ENCODE data around the gene ADGRL3. TPM values are rescaled to one million over a fixed set of nuclear protein-coding genes. Genes with fewer than 3 reads are reported as not detected.
"Not testable (repeated sequence)": the region's sequence is repeated elsewhere in the genome, so short reads cannot be mapped to it uniquely, and the experiment has no call there.

Gene ADGRL3
- total RNA-seq, 1 donor from 2014 or later: 31.3 TPM

DNA sequence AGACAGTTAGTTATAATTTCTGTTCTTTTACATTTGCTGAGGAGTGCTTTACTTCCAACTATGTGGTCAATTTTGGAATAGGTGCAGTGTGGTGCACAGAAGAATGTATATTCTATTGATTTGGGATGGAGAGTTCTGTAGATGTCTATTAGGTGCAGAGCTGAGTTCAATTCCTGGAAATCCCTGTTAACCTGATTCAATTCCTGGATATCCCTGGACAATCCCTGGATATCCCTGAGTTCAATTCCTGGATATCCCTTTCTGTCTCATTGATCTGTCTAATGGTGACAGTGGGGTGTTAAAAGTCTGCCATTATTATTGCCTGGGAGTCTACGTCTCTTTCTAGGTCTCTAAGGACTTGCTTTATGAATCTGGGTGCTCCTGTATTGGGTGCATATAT lies 557.9 kb downstream of the ADGRL3 start:
- H3K4me2 ChIP-seq (ENCODE audit: low read length); H3K36me3 ChIP-seq (ENCODE audit: insufficient read depth, low read length); H3K9ac ChIP-seq (ENCODE audit: low read length); H2AFZ ChIP-seq (ENCODE audit: low read depth, low read length); H3K27me3 ChIP-seq (ENCODE audit: insufficient read depth, low read length); H3K27ac ChIP-seq (ENCODE audit: low read depth, low read length); H3K4me3 ChIP-seq (ENCODE audit: insufficient read depth, low read depth, low read length); H4K20me1 ChIP-seq (ENCODE audit: insufficient read depth, low read length); H3K27me3 Mint-ChIP-seq (ENCODE audit: low read depth, unreplicated experiment); H3K4me3 Mint-ChIP-seq (ENCODE audit: unreplicated experiment); FAIRE-seq; H3K4me1 ChIP-seq (ENCODE audit: insufficient read depth, low read length); H3K79me2 ChIP-seq (ENCODE audit: insufficient read depth, low read length); H3K4me1 Mint-ChIP-seq (ENCODE audit: low read depth, unreplicated experiment); H3K9me3 ChIP-seq (ENCODE audit: insufficient read depth, low read depth, low read length); DNase-seq (ENCODE audit: low read depth); H3K27ac Mint-ChIP-seq (ENCODE audit: unreplicated experiment): not testable (repeated sequence)
- H3K9me3 Mint-ChIP-seq (ENCODE audit: unreplicated experiment): peaks cover 25% of the 10 kb centered on the region
- H3K36me3 Mint-ChIP-seq (ENCODE audit: low read depth, unreplicated experiment): peaks cover 19% of the 10 kb centered on the region

DNA sequence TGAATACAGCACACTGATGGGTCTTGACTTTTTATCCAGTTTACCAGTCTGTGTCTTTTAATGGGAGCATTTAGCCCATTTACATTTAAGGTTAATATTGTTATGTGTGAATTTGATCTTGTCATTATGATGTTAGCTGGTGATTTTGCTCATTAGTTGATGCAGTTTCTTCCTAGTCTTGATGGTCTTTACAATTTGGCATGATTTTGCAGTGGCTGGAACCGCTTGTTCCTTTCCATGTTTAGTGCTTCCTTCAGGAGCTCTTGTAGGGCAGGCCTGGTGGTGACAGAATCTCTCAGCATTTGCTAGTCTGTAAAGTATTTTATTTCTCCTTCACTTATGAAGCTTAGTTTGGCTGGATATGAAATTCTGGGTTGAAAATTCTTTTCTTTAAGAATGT lies 558.5 kb downstream of the ADGRL3 start:
- H3K27me3 ChIP-seq (ENCODE audit: insufficient read depth, low read length); H3K4me2 ChIP-seq (ENCODE audit: low read length); H3K9ac ChIP-seq (ENCODE audit: low read length); DNase-seq (ENCODE audit: low read depth); H3K36me3 ChIP-seq (ENCODE audit: insufficient read depth, low read length); H3K27ac Mint-ChIP-seq (ENCODE audit: unreplicated experiment); H3K9me3 ChIP-seq (ENCODE audit: insufficient read depth, low read depth, low read length); H3K4me3 Mint-ChIP-seq (ENCODE audit: unreplicated experiment); H3K4me1 ChIP-seq (ENCODE audit: insufficient read depth, low read length); H3K79me2 ChIP-seq (ENCODE audit: insufficient read depth, low read length); H3K27ac ChIP-seq (ENCODE audit: low read depth, low read length); H3K4me1 Mint-ChIP-seq (ENCODE audit: low read depth, unreplicated experiment); H4K20me1 ChIP-seq (ENCODE audit: insufficient read depth, low read length); H3K27me3 Mint-ChIP-seq (ENCODE audit: low read depth, unreplicated experiment); H2AFZ ChIP-seq (ENCODE audit: low read depth, low read length); FAIRE-seq; H3K4me3 ChIP-seq (ENCODE audit: insufficient read depth, low read depth, low read length): not testable (repeated sequence)
- peaks cover 23% of the 10 kb centered on the region for H3K9me3 Mint-ChIP-seq (ENCODE audit: unreplicated experiment)
- H3K36me3 Mint-ChIP-seq (ENCODE audit: low read depth, unreplicated experiment): peaks cover 19% of the 10 kb centered on the region

DNA sequence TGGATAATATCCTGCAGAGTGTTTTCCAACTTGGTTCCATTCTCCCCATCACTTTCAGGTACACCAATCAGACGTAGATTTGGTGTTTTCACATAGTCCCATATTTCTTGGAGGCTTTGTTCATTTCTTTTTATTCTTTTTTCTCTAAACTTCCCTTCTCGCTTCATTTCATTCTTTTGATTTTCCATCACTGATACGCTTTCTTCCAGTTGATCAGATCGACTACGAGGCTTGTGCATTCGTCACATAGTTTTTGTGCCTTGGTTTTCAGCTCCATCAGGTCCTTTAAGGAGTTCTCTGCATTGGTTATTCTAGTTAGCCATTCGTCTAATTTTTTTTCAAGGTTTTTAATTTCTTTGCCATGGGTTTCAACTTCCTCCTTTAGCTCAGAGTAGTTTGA lies 559.1 kb downstream of the ADGRL3 start:
- H3K27ac Mint-ChIP-seq (ENCODE audit: unreplicated experiment); H3K9me3 ChIP-seq (ENCODE audit: insufficient read depth, low read depth, low read length); FAIRE-seq; H3K27ac ChIP-seq (ENCODE audit: low read depth, low read length); H4K20me1 ChIP-seq (ENCODE audit: insufficient read depth, low read length); H3K27me3 ChIP-seq (ENCODE audit: insufficient read depth, low read length); H3K4me3 Mint-ChIP-seq (ENCODE audit: unreplicated experiment); H3K9ac ChIP-seq (ENCODE audit: low read length); H3K4me1 ChIP-seq (ENCODE audit: insufficient read depth, low read length); DNase-seq (ENCODE audit: low read depth); H3K36me3 ChIP-seq (ENCODE audit: insufficient read depth, low read length); H3K4me2 ChIP-seq (ENCODE audit: low read length); H3K79me2 ChIP-seq (ENCODE audit: insufficient read depth, low read length); H3K27me3 Mint-ChIP-seq (ENCODE audit: low read depth, unreplicated experiment); H3K4me3 ChIP-seq (ENCODE audit: insufficient read depth, low read depth, low read length); H2AFZ ChIP-seq (ENCODE audit: low read depth, low read length); H3K4me1 Mint-ChIP-seq (ENCODE audit: low read depth, unreplicated experiment): not testable (repeated sequence)
- peaks cover 23% of the 10 kb centered on the region for H3K9me3 Mint-ChIP-seq (ENCODE audit: unreplicated experiment)
- H3K36me3 Mint-ChIP-seq (ENCODE audit: low read depth, unreplicated experiment): peaks cover 19% of the 10 kb centered on the region

DNA sequence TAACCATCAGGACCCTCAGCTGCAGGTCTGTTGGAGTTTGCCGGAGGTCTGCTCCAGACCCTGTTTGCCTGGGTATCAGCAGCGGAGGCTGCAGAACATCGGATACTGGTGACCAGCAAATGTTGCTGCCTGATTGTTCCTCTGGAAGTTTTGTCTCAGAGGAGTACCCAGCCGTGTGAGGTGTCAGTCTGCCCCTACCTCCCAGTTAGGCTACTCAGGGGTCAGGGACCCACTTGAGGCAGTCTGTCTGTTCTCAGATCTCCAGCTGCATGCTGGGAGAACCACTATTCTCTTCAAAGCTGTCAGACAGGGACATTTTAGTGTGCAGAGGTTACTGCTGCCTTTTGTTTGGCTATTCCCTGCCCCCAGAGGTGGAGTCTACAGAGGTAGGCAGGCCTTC lies 559.8 kb downstream of the ADGRL3 start:
- peaks cover 21% of the 10 kb centered on the region for H3K9me3 Mint-ChIP-seq (ENCODE audit: unreplicated experiment)
- not testable (repeated sequence) for H3K4me1 Mint-ChIP-seq (ENCODE audit: low read depth, unreplicated experiment)

More for the DNA sequence above, 559.8 kb downstream of the ADGRL3 start:
- H3K9ac ChIP-seq (ENCODE audit: low read length); DNase-seq (ENCODE audit: low read depth); H3K36me3 ChIP-seq (ENCODE audit: insufficient read depth, low read length); H3K4me2 ChIP-seq (ENCODE audit: low read length); H3K27me3 Mint-ChIP-seq (ENCODE audit: low read depth, unreplicated experiment); H3K4me3 ChIP-seq (ENCODE audit: insufficient read depth, low read depth, low read length); FAIRE-seq; H3K27ac ChIP-seq (ENCODE audit: low read depth, low read length); H3K79me2 ChIP-seq (ENCODE audit: insufficient read depth, low read length); H3K4me1 ChIP-seq (ENCODE audit: insufficient read depth, low read length); H3K9me3 ChIP-seq (ENCODE audit: insufficient read depth, low read depth, low read length); H3K4me3 Mint-ChIP-seq (ENCODE audit: unreplicated experiment); H3K27me3 ChIP-seq (ENCODE audit: insufficient read depth, low read length); H3K27ac Mint-ChIP-seq (ENCODE audit: unreplicated experiment); H4K20me1 ChIP-seq (ENCODE audit: insufficient read depth, low read length); H2AFZ ChIP-seq (ENCODE audit: low read depth, low read length): not testable (repeated sequence)
- peaks cover 19% of the 10 kb centered on the region for H3K36me3 Mint-ChIP-seq (ENCODE audit: low read depth, unreplicated experiment)
